ENCODE results near the gene POLR3B. TPM values are rescaled to one million over a fixed set of nuclear protein-coding genes. Genes with fewer than 3 reads are reported as not detected.
A peak's percentile ranks its signal among the peaks of the same experiment; 100 is the strongest.
"Not testable (repeated sequence)": the region's sequence is repeated elsewhere in the genome, so short reads cannot be mapped to it uniquely, and the experiment has no call there.

POLR3B gene
- polyA plus RNA-seq, 1 experiment = 14.1 TPM

DNA sequence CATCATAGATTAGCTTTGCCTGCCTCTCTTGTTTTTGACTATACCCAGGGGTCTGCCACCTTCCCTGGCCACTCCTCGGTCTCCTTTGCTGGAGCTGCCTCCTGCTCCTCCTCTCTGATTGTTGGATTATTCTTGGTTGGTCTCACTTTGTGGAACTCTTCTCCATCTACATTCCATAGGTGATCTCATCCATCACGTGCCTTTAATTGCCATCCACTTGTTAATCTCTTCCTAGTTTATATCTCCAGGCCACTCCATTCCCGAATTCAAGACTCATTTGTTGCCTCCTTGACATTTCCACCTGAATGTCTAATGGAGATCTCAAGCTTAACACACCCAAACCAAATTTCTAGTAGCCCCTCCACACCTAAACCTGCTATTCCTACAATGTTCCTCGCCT is 5.4 kb downstream of the POLR3B start:
- CTCF ChIA-PET = no interaction called here
- TF ChIP-seq, protein P1, sequence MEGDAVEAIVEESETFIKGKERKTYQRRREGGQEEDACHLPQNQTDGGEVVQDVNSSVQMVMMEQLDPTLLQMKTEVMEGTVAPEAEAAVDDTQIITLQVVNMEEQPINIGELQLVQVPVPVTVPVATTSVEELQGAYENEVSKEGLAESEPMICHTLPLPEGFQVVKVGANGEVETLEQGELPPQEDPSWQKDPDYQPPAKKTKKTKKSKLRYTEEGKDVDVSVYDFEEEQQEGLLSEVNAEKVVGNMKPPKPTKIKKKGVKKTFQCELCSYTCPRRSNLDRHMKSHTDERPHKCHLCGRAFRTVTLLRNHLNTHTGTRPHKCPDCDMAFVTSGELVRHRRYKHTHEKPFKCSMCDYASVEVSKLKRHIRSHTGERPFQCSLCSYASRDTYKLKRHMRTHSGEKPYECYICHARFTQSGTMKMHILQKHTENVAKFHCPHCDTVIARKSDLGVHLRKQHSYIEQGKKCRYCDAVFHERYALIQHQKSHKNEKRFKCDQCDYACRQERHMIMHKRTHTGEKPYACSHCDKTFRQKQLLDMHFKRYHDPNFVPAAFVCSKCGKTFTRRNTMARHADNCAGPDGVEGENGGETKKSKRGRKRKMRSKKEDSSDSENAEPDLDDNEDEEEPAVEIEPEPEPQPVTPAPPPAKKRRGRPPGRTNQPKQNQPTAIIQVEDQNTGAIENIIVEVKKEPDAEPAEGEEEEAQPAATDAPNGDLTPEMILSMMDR (IDR thresholded peaks at IDR 0.05; ENCODE audit: low read depth, low read length) = no peak
- H3K27me3 ChIP-seq (ENCODE audit: control insufficient read depth, insufficient read depth, low read length) = no peaks in the 10 kb centered on the region
- no peak overlapping the region for H3K27ac ChIP-seq (ENCODE audit: low read depth, low read length)
- no peak for DNase-seq (ENCODE audit: low read depth, low spot score)
- no peaks in the 10 kb centered on the region for H3K9me3 ChIP-seq (ENCODE audit: control insufficient read depth, insufficient read depth, low read length)
- H3K4me3 ChIP-seq (ENCODE audit: low read depth, low read length) = no peak overlapping the region
- POLR2A ChIA-PET = no interaction called here

DNA sequence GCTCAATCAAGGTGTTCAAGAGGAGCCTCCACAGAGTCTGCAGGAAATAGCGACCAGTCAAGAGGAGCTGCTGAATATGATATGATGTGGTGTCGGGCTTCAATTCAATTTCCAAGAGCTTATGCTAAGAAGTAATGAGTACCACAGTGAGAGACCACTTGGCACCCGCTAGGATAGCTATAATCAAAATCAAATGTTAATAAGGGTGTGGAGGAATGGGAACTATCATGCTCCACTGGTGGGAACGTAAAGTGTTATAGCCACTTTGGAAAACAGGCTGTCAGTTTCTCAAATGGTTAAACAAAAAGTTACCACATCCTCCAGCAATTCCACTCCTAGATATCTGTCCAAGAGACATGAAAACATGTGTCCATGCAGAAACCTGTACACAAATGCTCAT is 6.7 kb downstream of the POLR3B start:
- no peaks in the 10 kb centered on the region for H3K27me3 ChIP-seq (ENCODE audit: control insufficient read depth, insufficient read depth, low read length)
- ChIA-PET CTCF (interaction anchor here (1.1 kb wide), 1 partner anchor 141 kb away, joined by 3 read pairs; no protein-coding TSS in a partner anchor), POLR2A (no interaction called here)
- H3K4me3 ChIP-seq (ENCODE audit: low read depth, low read length) = no peak overlapping the region
- H3K27ac ChIP-seq (ENCODE audit: low read depth, low read length) = no peak overlapping the region
- no peaks in the 10 kb centered on the region for H3K9me3 ChIP-seq (ENCODE audit: control insufficient read depth, insufficient read depth, low read length)
- DNase-seq (ENCODE audit: low read depth, low spot score) = no peak
- TF ChIP-seq, protein P1 (IDR thresholded peaks at IDR 0.05; ENCODE audit: low read depth, low read length) = no peak

DNA sequence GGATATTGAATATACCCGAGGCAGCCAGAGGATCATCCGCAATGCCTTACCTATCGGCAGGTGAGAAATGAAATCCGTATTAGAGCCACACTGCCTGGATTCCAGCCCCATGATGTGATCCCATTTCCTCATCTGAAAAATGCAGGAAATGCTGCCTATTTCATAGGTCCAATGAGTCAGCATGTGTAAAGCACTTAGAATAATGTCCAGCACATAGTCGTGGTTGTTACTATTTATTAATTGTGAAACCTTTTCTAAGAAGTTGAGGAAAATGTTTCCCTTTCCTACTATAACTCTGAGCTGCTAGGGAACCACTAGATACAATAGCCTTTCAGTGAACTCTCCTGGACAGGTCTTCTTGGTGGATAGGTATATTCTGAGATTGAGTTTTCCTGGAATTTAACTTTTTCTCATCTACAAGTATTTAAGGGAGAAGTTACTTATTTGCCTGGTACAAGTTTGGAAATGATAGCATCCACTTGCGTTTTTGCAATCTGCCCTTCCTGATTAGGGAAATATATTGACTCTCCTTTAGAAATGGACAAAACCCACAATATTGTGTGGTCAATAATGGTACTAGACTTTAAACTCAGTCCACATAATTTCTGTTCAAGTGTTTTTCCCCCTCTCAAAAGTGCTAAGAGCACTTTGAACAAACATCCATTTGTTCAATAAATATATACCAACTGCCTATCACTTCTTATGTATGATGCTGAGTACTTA is 12.2 kb downstream of the POLR3B start:
- TF ChIP-seq, protein P1 (IDR thresholded peaks at IDR 0.05; ENCODE audit: low read depth, low read length) = no peak
- POLR2A ChIA-PET = interaction anchor here (0.7 kb wide), 1 partner anchor 12 kb away, joined by 3 read pairs; the partner anchor contains the start of gene POLR3B
- Histone ChIP-seq H3K27ac (ENCODE audit: low read depth, low read length) (peak overlapping the region; percentile 41), H3K9me3 (ENCODE audit: control insufficient read depth, insufficient read depth, low read length) (no peaks in the 10 kb centered on the region), H3K4me3 (ENCODE audit: low read depth, low read length) (no peak overlapping the region), H3K27me3 (ENCODE audit: control insufficient read depth, insufficient read depth, low read length) (no peaks in the 10 kb centered on the region)
- CTCF ChIA-PET = interaction anchor here (1.7 to 3.1 kb wide), 2 partner anchors 12 to 550 kb away, joined by 7 to 24 read pairs; partner anchors contain the start of gene POLR3B
- peak; percentile 55 for DNase-seq (ENCODE audit: low read depth, low spot score)

DNA sequence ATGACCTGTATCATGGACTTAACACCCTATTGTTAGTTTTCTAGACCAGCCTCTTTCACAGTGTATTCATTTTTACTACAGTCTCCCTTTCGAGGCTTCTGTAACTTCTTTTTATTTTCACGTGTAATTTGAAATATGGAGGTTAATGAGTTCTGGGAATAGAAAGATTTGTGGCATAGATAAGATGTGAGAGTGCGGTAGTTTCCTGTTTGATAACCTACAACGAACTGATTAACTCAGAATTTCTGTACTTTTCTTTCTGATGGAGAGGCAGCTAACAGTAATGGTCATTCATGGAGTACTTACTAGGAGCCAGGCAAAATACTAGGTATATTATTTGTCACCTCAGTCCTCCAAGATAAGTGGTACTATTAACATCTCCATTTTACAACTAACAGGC is 21.2 kb downstream of the POLR3B start:
- H3K4me3 ChIP-seq (ENCODE audit: low read depth, low read length) = no peak overlapping the region
- DNase-seq (ENCODE audit: low read depth, low spot score) = no peak
- ChIA-PET CTCF (interaction anchor here (0.9 to 2.6 kb wide), 5 partner anchors 8 to 541 kb away, joined by 3 to 16 read pairs (median 4); no protein-coding TSS in a partner anchor), POLR2A (no interaction called here)
- H3K9me3 ChIP-seq (ENCODE audit: control insufficient read depth, insufficient read depth, low read length) = peaks cover 2% of the 10 kb centered on the region; the same call in 1 of the 2 replicates
- H3K27ac ChIP-seq (ENCODE audit: low read depth, low read length) = no peak overlapping the region
- H3K27me3 ChIP-seq (ENCODE audit: control insufficient read depth, insufficient read depth, low read length) = no peaks in the 10 kb centered on the region
- TF ChIP-seq, protein P1 (IDR thresholded peaks at IDR 0.05; ENCODE audit: low read depth, low read length) = no peak

DNA sequence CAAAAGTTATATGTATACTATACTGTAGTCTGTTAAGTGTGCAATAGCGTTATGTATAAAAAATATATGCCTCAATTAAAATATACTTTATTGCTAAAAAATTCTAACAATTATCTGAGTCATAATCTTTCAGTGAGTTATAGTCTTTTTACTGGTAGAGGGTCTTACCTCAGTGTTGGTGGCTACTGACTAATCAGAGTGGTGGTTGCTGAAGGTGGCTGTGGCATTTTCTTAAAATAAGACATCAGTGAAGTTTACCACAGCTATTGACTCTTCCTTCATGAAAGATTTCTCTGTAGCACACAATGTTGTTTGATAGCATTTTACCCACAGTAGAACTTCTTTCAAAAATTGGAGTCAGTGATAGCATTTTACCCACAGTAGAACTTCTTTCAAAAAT is 23.4 kb downstream of the POLR3B start:
- CTCF ChIA-PET = interaction anchor here (1.2 to 8.4 kb wide), 2 partner anchors 25 to 538 kb away, joined by 4 to 72 read pairs; no protein-coding TSS in a partner anchor
- POLR2A ChIA-PET = interaction anchor here (0.5 kb wide), 1 partner anchor 514 kb away, joined by 3 read pairs; no protein-coding TSS in a partner anchor
- no peak for DNase-seq (ENCODE audit: low read depth, low spot score)

DNA sequence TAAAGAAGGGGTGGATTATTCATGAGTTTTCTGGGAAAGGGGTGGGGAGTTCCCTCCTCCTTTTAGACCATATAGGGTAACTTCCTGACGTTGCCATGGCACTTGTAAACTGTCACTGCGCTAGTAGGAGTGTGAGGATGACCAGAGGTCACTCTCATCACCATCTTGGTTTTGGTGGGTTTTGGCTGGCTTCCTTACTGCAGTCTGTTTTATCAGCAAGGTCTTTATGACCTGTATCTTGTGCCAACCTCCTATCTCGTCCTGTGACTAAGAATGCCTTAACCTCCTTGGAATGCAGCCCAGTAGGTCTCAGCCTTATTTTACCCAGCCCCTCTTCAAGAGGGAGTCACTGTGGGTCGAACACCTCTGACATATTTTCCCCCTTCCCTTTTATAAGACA is 24.3 kb downstream of the POLR3B start:
- H3K27ac ChIP-seq (ENCODE audit: low read depth, low read length); H3K27me3 ChIP-seq (ENCODE audit: control insufficient read depth, insufficient read depth, low read length); H3K4me3 ChIP-seq (ENCODE audit: low read depth, low read length); POLR2A ChIA-PET; DNase-seq (ENCODE audit: low read depth, low spot score); H3K9me3 ChIP-seq (ENCODE audit: control insufficient read depth, insufficient read depth, low read length): not testable (repeated sequence)
- CTCF ChIA-PET = interaction anchor here (2.1 to 8.4 kb wide), 2 partner anchors 460 to 537 kb away, joined by 7 to 72 read pairs; no protein-coding TSS in a partner anchor

More for the DNA sequence above, 23.4 kb downstream of the POLR3B start:
- TF ChIP-seq, protein P1 (IDR thresholded peaks at IDR 0.05; ENCODE audit: low read depth, low read length) = no peak
- H3K27ac ChIP-seq (ENCODE audit: low read depth, low read length) = no peak overlapping the region
- no peak overlapping the region for H3K4me3 ChIP-seq (ENCODE audit: low read depth, low read length)
- peaks cover 2% of the 10 kb centered on the region; the same call in 1 of the 2 replicates for H3K9me3 ChIP-seq (ENCODE audit: control insufficient read depth, insufficient read depth, low read length)
- H3K27me3 ChIP-seq (ENCODE audit: control insufficient read depth, insufficient read depth, low read length) = no peaks in the 10 kb centered on the region

Data from AG04450 (cell line).